ENCODE measurements around the gene REX1BD.

DNA sequence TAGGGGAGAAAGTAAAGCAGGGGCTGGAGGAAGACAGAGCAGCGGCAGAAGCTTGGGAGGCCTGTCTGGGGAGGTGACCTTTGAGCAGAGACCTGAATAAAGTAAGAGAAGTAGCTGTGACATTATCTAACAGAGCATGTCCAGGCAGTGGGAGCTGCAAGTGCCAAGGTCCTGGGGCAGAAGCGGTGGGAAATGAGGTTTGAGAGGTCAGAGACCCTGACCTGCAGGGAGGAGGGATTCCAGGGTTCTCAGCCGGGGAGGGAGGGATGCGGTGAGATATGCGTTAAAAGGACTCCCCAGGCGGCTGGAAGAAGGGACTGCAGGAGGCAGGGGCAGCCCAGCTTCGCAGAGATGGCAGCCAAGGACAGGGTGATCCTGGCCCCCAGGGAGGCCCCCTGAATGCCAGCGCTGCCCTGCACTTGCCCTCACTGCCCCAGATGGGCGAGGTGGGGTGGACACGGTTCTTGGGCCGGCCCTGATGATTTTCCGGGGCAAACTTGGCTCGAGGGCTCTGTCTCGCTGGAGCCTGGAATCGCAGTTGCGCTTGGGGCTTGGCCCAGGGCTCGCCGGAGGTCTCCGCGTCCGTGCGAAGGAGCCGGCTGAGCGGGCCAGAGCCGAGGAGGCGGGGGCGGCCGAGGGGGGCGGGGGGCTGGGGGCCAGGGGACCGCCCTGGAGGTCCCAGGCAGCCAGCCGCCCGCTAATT is 14.8 kb downstream of the REX1BD start:
- TF ChIP-seq, protein P1, sequence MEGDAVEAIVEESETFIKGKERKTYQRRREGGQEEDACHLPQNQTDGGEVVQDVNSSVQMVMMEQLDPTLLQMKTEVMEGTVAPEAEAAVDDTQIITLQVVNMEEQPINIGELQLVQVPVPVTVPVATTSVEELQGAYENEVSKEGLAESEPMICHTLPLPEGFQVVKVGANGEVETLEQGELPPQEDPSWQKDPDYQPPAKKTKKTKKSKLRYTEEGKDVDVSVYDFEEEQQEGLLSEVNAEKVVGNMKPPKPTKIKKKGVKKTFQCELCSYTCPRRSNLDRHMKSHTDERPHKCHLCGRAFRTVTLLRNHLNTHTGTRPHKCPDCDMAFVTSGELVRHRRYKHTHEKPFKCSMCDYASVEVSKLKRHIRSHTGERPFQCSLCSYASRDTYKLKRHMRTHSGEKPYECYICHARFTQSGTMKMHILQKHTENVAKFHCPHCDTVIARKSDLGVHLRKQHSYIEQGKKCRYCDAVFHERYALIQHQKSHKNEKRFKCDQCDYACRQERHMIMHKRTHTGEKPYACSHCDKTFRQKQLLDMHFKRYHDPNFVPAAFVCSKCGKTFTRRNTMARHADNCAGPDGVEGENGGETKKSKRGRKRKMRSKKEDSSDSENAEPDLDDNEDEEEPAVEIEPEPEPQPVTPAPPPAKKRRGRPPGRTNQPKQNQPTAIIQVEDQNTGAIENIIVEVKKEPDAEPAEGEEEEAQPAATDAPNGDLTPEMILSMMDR (conservative IDR thresholded peaks at IDR 0.05; ENCODE audit: low read length), result no peak
- TF ChIP-seq EZH2phosphoT487 (IDR thresholded peaks at IDR 0.05; ENCODE audit: borderline replicate concordance), result no peak
